RWPE2 (cell line): Measurements from ENCODE around the gene MEDAG.

Experiments
- ATAC-seq: fragments of 200-7000 bp; cut with Tn5 transposase; 3 replicates; pipeline ENCODE4 v1.9.1; 2021; ENCODE audit warnings: low read depth
- DNase-seq: peaks from one replicate; pipeline ENCODE4 v3.0.0-alpha.2; 2020; ENCODE audit warnings: low spot score
- H3K27ac ChIP-seq: fragments of 450-650 bp; 2 replicates; pipeline ENCODE4 v1.5.1; 2017; ENCODE audit warnings: mild to moderate bottlenecking; ENCODE audit not compliant: poor library complexity, severe bottlenecking
- H3K27me3 ChIP-seq: fragments of 250-450 bp; sonication (Bioruptor Pico); 2 replicates; pipeline ENCODE4 v1.5.1; 2021; ENCODE audit warnings: mild to moderate bottlenecking, moderate library complexity; ENCODE audit not compliant: insufficient read depth, poor library complexity, severe bottlenecking
- H3K36me3 ChIP-seq: fragments of 250-450 bp; sonication (Bioruptor Pico); 2 replicates; pipeline ENCODE4 v1.5.1; 2020; ENCODE audit warnings: low read depth, mild to moderate bottlenecking, moderate library complexity
- H3K4me1 ChIP-seq: fragments of 250-450 bp; sonication (Bioruptor Pico); 2 replicates; pipeline ENCODE4 v1.5.1; 2021; ENCODE audit warnings: mild to moderate bottlenecking, moderate library complexity; ENCODE audit not compliant: insufficient read depth, poor library complexity, severe bottlenecking
- H3K4me3 ChIP-seq: fragments of 250-450 bp; sonication (Bioruptor Pico); 2 replicates; pipeline ENCODE4 v1.5.1; 2021; ENCODE audit warnings: mild to moderate bottlenecking, moderate library complexity; ENCODE audit not compliant: severe bottlenecking
- H3K9me3 ChIP-seq: fragments of 250-450 bp; sonication (Bioruptor Pico); 2 replicates; pipeline ENCODE4 v1.5.1; 2021; ENCODE audit warnings: mild to moderate bottlenecking, moderate library complexity; ENCODE audit not compliant: severe bottlenecking
- CTCF ChIP-seq: fragments of 450-650 bp; IDR thresholded peaks from one replicate; pipeline ENCODE4 v1.5.1; 2017; ENCODE audit warnings: mild to moderate bottlenecking, moderate library complexity; ENCODE audit not compliant: poor library complexity, severe bottlenecking

MEDAG gene

GRCh38 chr13:30882996-30883766, 22.9 kb upstream of the MEDAG start:
- no peaks in the 10 kb centered on the region for H3K36me3 ChIP-seq
- no peaks in the 10 kb centered on the region for H3K9me3 ChIP-seq
- H3K27me3 ChIP-seq = no peaks in the 10 kb centered on the region
- H3K27ac ChIP-seq = no peak overlapping the region
- peaks cover 4% of the 10 kb centered on the region for H3K4me1 ChIP-seq
- no peak for TF ChIP-seq CTCF
- DNase-seq (no peak), ATAC-seq (no peak)
- H3K4me3 ChIP-seq = no peak overlapping the region

- Histone ChIP-seq H3K4me3 (no peak overlapping the region), H3K27me3 (no peaks in the 10 kb centered on the region), H3K27ac (no peak overlapping the region), H3K4me1 (peaks cover 4% of the 10 kb centered on the region), H3K9me3 (no peaks in the 10 kb centered on the region), H3K36me3 (no peaks in the 10 kb centered on the region)
- no peak for ATAC-seq
- DNase-seq = no peak
- TF ChIP-seq CTCF = no peak
Measured at GRCh38 chr13:30884543-30884942, 21.5 kb upstream of the MEDAG start.

DNA sequence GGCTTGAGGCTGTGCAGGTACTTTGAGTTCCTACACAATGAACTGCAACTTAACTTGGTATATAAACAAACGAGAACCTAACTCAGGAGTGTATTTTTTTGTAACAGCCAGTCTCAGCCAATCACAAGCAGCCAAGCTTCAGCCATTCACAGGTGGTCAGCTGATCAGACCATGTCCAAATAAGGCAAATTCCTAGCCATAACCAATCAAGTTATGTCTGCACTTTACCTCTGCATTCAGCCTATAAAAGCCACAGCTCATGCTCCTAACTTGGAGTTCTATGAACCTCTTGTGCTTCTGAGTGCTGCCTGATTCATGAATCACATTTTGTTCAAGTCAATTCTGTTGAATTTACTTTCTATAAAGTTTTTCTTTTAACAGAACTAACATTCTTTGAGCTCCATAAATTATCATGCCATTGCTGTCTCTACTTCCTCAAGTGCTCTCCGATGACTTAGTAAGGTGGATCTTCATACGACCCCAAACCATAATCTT, 16.8 kb upstream of the MEDAG start:
- TF ChIP-seq CTCF = no peak
- no peaks in the 10 kb centered on the region for H3K4me1 ChIP-seq
- ATAC-seq (no peak), DNase-seq (no peak)
- no peak overlapping the region for H3K27ac ChIP-seq
- H3K9me3 ChIP-seq = no peaks in the 10 kb centered on the region
- H3K27me3 ChIP-seq = no peaks in the 10 kb centered on the region
- H3K4me3 ChIP-seq = no peak overlapping the region
- H3K36me3 ChIP-seq = no peaks in the 10 kb centered on the region

DNA sequence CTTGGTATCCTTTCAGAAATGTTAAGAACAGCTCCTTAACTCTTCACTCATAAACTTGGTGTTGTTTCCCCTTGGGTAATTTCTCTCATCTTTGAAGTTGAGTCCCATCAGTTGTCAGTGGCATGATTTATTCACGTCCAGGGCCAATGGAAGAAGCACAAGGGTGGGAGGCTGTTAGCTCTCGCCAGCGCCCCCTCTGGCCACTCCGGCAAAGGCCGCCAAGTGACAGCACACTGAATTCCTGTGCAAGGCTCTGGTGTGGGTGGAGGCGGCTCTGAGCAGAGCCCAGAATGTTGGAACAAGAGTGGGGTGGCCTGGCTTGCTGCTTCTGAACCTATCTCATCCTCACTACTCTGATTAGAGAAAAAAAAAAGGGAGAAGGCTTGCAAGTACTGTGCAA, 13.1 kb upstream of the MEDAG start:
- no peaks in the 10 kb centered on the region for H3K36me3 ChIP-seq
- DNase-seq (no peak), ATAC-seq (no peak)
- H3K4me1 ChIP-seq = peaks cover 6% of the 10 kb centered on the region
- peak; percentile 25 for TF ChIP-seq CTCF
- H3K9me3 ChIP-seq = no peaks in the 10 kb centered on the region
- H3K27me3 ChIP-seq = no peaks in the 10 kb centered on the region
- no peak overlapping the region for H3K27ac ChIP-seq
- no peak overlapping the region for H3K4me3 ChIP-seq

DNA sequence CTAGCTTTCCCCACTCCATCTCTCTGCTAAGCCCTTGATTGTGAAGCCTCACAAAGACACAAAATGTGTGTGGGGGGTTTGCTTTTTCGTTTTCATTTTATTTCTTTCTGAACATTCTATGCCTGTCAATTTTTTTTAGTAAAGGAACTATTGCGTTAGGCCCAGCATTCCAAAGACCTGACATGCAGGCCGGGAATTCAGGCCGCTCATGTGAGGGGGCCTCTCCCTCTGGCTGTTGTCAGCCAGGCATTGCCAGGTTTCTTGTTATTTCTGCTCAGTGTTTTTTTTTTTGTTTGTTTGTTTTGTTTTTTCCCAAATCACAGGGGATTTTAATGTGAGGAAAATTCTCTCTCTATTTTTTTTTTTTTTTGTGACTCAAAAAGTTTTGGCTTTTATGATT, 10.3 kb upstream of the MEDAG start:
- Histone ChIP-seq H3K36me3 (no peaks in the 10 kb centered on the region), H3K9me3 (no peaks in the 10 kb centered on the region), H3K27ac (peak overlapping the region; percentile 16), H3K4me3 (no peak overlapping the region), H3K27me3 (no peaks in the 10 kb centered on the region), H3K4me1 (peaks cover 6% of the 10 kb centered on the region)
- peak; percentile 86 for ATAC-seq
- no peak for DNase-seq
- TF ChIP-seq CTCF = no peak
